Hepatocyte (in vitro differentiated cells): ENCODE measurements around the gene CAV1.

ENCODE experiments used
- CTCF ChIP-seq: fragments of 200-600 bp; sonication (generic); IDR thresholded peaks from 2 replicates; pipeline ENCODE4 v1.5.1; 2016; ENCODE audit warnings: antibody characterized with exemption, mild to moderate bottlenecking; ENCODE audit not compliant: poor library complexity
- EZH2phosphoT487 ChIP-seq: fragments of 200-600 bp; sonication (generic); IDR thresholded peaks from one replicate; pipeline ENCODE4 v1.6.1; 2018; ENCODE audit warnings: antibody characterized with exemption, mild to moderate bottlenecking, low read depth, moderate library complexity; ENCODE audit not compliant: unreplicated experiment, severe bottlenecking

- no peak for TF ChIP-seq CTCF
- TF ChIP-seq EZH2phosphoT487: no peak
Measured at GRCh38 chr7:116521046-116521664, 3.7 kb upstream of the CAV1 start.
